HL-60 (cell line): ENCODE measurements around the gene KRTAP10-11.

Source experiments
- CTCF ChIP-seq: IDR thresholded peaks from one replicate; pipeline ENCODE4 v1.5.1; 2011; ENCODE audit warnings: low read length, control low read depth, inconsistent platforms; ENCODE audit not compliant: insufficient read depth
- POLR2AphosphoS5 ChIP-seq: IDR thresholded peaks from 2 replicates; pipeline ENCODE4 v1.6.1; 2012; ENCODE audit warnings: low read depth
- REST ChIP-seq: IDR thresholded peaks from 2 replicates; pipeline ENCODE4 v1.6.1; 2012; ENCODE audit warnings: low read depth; ENCODE audit not compliant: insufficient replicate concordance

GRCh38 chr21:44615466-44615865 is 30.7 kb upstream of the KRTAP10-11 start:
- TF ChIP-seq CTCF (no peak), REST (no peak), POLR2AphosphoS5 (no peak)
